ENCODE data around the gene SLC28A1.

SLC28A1 gene

DNA sequence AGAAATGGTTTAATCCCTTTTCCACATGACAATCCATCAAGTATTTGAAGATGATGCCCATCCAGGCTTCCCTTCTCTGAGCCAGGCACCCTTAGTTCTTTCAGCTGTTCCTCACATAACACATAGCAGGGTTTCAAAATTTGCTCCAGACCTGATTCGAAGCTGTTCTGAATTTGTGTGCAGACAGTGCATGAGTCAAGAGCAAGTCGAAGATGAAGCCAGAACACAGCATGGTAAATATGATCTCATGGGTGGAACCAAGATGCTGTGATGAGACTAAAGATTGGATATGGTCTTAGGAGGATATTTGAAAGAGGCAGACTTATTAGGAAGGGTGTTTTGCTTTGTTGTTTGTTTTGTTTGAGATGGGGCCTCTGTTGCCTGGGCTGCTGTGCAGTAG lies 64.6 kb downstream of the SLC28A1 start:
- Histone ChIP-seq H3K4me1 (ENCODE audit: low read depth, poor library complexity, severe bottlenecking) (no peaks in the 10 kb centered on the region), H3K36me3 (ENCODE audit: insufficient read depth) (no peaks in the 10 kb centered on the region)
- TF ChIP-seq, protein P1, sequence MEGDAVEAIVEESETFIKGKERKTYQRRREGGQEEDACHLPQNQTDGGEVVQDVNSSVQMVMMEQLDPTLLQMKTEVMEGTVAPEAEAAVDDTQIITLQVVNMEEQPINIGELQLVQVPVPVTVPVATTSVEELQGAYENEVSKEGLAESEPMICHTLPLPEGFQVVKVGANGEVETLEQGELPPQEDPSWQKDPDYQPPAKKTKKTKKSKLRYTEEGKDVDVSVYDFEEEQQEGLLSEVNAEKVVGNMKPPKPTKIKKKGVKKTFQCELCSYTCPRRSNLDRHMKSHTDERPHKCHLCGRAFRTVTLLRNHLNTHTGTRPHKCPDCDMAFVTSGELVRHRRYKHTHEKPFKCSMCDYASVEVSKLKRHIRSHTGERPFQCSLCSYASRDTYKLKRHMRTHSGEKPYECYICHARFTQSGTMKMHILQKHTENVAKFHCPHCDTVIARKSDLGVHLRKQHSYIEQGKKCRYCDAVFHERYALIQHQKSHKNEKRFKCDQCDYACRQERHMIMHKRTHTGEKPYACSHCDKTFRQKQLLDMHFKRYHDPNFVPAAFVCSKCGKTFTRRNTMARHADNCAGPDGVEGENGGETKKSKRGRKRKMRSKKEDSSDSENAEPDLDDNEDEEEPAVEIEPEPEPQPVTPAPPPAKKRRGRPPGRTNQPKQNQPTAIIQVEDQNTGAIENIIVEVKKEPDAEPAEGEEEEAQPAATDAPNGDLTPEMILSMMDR (conservative IDR thresholded peaks at IDR 0.05; ENCODE audit: low read depth, low read length) = no peak

DNA sequence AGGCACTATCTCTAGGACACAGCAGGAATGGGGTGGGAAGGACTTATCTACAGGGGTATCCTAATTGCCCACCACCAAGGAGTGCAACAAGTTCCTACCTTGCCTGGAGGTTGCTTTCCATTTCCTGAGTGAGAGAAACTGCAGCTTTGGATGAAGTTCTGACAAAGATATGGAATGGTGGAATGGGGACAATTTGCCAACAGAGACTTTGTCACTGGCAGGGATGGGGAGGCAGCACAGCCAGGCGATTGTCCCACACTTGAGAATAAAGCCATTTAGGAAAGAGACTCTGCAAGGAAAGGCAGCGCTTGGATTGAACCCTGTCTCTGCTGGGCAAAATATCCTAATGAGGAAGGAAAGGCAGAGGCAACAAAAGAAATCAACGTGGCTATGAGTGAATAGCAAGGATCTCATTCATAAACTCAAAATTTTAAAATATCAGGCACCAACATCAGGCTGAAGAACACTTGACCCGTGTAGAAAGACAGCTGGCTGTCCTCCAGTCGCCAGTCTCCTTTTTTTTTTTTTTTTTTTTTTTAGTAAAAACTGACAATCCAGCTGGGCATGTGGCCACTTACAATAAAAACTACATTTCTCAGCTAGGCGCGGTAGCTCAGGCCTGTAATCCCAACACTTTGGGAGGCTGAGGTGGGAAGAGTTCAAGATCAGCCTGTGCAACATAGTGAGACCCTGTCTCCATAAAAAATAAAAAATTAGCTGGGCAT lies 65.5 kb downstream of the SLC28A1 start:
- H3K4me2 ChIP-seq = no peak overlapping the region
- no peaks in the 10 kb centered on the region for H4K20me1 ChIP-seq (ENCODE audit: insufficient read depth)
- TF ChIP-seq, protein P1 (conservative IDR thresholded peaks at IDR 0.05; ENCODE audit: low read depth, low read length) = no peak
- H3K36me3 ChIP-seq (ENCODE audit: insufficient read depth) = no peaks in the 10 kb centered on the region
- no peaks in the 10 kb centered on the region for H3K79me2 ChIP-seq (ENCODE audit: insufficient read depth, low read depth)
- no peaks in the 10 kb centered on the region for H3K27me3 ChIP-seq (ENCODE audit: insufficient read depth, low read depth)
- H2AFZ ChIP-seq (ENCODE audit: low read depth) = no peak overlapping the region
- H3K4me1 ChIP-seq (ENCODE audit: low read depth, poor library complexity, severe bottlenecking) = no peaks in the 10 kb centered on the region
- H3K4me3 ChIP-seq (IDR thresholded peaks at IDR 0.05; ENCODE audit: insufficient read depth, low read depth, low read length) = no peak overlapping the region
- no peak overlapping the region for H3K27ac ChIP-seq
- no peak overlapping the region for H3K9ac ChIP-seq

More for the DNA sequence above, 64.6 kb downstream of the SLC28A1 start:
- no peak overlapping the region for H3K4me3 ChIP-seq (IDR thresholded peaks at IDR 0.05; ENCODE audit: insufficient read depth, low read depth, low read length)
- H3K9ac ChIP-seq = no peak overlapping the region
- H4K20me1 ChIP-seq (ENCODE audit: insufficient read depth) = no peaks in the 10 kb centered on the region
- no peak overlapping the region for H2AFZ ChIP-seq (ENCODE audit: low read depth)
- no peaks in the 10 kb centered on the region for H3K27me3 ChIP-seq (ENCODE audit: insufficient read depth, low read depth)
- H3K4me2 ChIP-seq = no peak overlapping the region
- H3K79me2 ChIP-seq (ENCODE audit: insufficient read depth, low read depth) = no peaks in the 10 kb centered on the region
- H3K27ac ChIP-seq = no peak overlapping the region

DNA sequence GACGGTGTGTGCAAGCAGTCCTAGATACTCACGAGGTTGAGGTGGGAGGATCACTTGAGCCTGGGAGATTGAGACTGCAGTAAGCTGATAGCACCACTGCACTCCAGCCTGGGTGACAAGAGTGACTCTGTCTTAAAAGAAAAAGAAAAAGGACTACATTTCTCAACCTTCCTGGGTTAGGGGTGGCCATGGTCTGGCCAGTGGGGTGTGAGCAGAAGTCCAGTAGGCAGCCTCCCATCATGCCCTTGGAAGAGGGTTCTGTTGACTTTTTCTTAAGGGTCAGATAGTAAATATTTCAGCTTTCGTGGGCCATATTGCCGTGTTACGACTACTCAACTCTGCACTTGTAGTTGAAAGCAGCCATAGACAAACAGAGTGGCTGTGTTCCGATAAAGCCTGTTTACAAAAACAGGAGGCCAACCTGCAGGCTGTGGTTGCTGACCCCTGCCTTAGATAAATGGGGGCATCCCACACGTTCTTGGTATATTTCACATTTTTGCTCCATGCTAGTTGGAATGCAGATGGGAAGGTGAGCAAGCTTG lies 66.2 kb downstream of the SLC28A1 start:
- Histone ChIP-seq H3K36me3 (ENCODE audit: insufficient read depth) (no peaks in the 10 kb centered on the region), H3K27me3 (ENCODE audit: insufficient read depth, low read depth) (no peaks in the 10 kb centered on the region), H3K27ac (no peak overlapping the region), H3K4me2 (no peak overlapping the region), H4K20me1 (ENCODE audit: insufficient read depth) (no peaks in the 10 kb centered on the region), H3K9ac (no peak overlapping the region), H2AFZ (ENCODE audit: low read depth) (no peak overlapping the region), H3K4me1 (ENCODE audit: low read depth, poor library complexity, severe bottlenecking) (no peaks in the 10 kb centered on the region), H3K4me3 (IDR thresholded peaks at IDR 0.05; ENCODE audit: insufficient read depth, low read depth, low read length) (no peak overlapping the region), H3K79me2 (ENCODE audit: insufficient read depth, low read depth) (no peaks in the 10 kb centered on the region)
- TF ChIP-seq, protein P1 (conservative IDR thresholded peaks at IDR 0.05; ENCODE audit: low read depth, low read length) = no peak

DNA sequence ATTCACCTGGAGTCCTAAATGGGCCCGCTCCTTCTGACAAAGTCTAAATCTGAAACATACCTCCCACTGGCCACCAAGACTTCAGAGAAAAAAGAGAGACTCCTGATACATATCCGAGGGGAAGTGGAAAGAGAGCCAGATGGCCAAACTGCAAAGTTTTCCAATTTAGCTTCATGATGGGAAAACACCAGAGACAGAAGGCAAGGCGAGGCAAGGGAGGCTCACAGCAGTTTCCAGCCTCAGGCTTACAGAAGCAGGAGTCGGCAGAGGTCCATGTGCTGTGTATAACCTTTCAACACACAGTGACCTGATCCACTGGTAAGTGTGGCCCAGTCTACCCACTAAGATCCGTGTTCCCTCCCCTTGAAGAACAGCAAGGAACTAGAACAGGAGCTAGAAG lies 67.3 kb downstream of the SLC28A1 start:
- no peaks in the 10 kb centered on the region for H3K4me1 ChIP-seq (ENCODE audit: low read depth, poor library complexity, severe bottlenecking)
- H2AFZ ChIP-seq (ENCODE audit: low read depth) = no peak overlapping the region
- H3K4me2 ChIP-seq = no peak overlapping the region
- no peak overlapping the region for H3K27ac ChIP-seq
- no peaks in the 10 kb centered on the region for H4K20me1 ChIP-seq (ENCODE audit: insufficient read depth)
- no peaks in the 10 kb centered on the region for H3K79me2 ChIP-seq (ENCODE audit: insufficient read depth, low read depth)
- TF ChIP-seq, protein P1 (conservative IDR thresholded peaks at IDR 0.05; ENCODE audit: low read depth, low read length) = no peak
- H3K36me3 ChIP-seq (ENCODE audit: insufficient read depth) = no peaks in the 10 kb centered on the region
- H3K9ac ChIP-seq = no peak overlapping the region
- no peaks in the 10 kb centered on the region for H3K27me3 ChIP-seq (ENCODE audit: insufficient read depth, low read depth)
- no peak overlapping the region for H3K4me3 ChIP-seq (IDR thresholded peaks at IDR 0.05; ENCODE audit: insufficient read depth, low read depth, low read length)

Measured in KMS-11 (cell line).